ENCODE data around the gene NAPB. TPM values are rescaled to one million over a fixed set of nuclear protein-coding genes. Genes with fewer than 3 reads are reported as not detected.
"Not testable (repeated sequence)": the region's sequence is repeated elsewhere in the genome, so short reads cannot be mapped to it uniquely, and the experiment has no call there.

NAPB gene
- total and polyA plus RNA-seq, 7 donors: 1.8 to 12.3 (median 3.0) TPM

DNA sequence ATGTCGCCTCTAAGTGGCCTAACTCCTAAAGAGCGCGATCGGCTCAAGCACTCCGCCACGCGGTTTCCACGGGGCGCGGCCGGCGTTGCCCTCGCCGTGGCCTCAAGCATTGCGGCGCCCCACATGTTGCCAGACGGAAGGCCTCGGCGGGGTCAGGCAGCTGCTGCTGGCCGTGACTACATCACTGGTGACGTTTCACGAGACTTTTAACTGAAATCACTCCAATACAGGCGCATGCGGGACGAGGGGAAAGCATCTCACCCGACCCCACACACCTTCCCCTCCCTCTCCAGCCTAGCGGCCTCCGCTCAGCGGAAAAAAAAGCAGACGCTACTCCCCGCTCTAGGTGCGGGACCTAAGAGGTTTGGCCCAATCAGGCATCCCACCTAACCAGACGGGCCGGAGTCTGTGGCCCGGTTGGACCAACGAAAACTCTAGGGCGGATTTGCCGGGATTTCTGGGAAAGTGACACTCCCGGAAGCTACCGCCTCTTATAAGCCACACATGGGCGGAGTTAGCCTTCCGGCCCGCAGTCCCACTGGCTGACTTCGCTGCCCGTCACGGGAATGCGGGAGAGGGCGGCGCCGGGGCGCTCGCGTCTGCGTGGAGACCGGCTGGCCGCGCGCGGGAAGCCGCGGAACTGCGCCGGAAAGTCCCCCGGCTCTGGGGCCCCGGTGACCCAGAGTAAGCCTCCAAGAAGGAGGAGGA is 70.9 kb downstream of the NAPB start, which contains the start of gene NXT1:
Gene NXT1, plus strand, starts transcription at position 596 of the 708 bp plus-strand sequence. CDS start 3,251 bp downstream, outside the sequence.
- Histone ChIP-seq H3K36me3 (ENCODE audit: insufficient read depth in 1 of 2, low read depth in 1 of 2) (peaks cover 4 to 14% of the 10 kb centered on the region in 2 donors), H3K27me3 (ENCODE audit: insufficient read depth in 3 of 3, low read length in 2 of 3) (no peaks in the 10 kb centered on the region), H3K4me1 (peaks cover 13% of the 10 kb centered on the region), H3K4me3 (peak within 1 kb of the TSS; percentile 91), H3K9me3 (no peaks in the 10 kb centered on the region), H3K27ac (peak within 1 kb of the TSS; percentile 99)
- DNase-seq: peak; percentile 97
- peak; percentile 93 to 94 (median 93) for ATAC-seq
- intact Hi-C loops (cut with DNase I): loop anchor here (5.0 to 10.0 kb wide), 5 partner anchors 64 to 303 kb away; partner anchors contain the start of genes NAPB (in 1 of the 2) and THBD (in 1 of the 2)
- TF ChIP-seq, protein P1, sequence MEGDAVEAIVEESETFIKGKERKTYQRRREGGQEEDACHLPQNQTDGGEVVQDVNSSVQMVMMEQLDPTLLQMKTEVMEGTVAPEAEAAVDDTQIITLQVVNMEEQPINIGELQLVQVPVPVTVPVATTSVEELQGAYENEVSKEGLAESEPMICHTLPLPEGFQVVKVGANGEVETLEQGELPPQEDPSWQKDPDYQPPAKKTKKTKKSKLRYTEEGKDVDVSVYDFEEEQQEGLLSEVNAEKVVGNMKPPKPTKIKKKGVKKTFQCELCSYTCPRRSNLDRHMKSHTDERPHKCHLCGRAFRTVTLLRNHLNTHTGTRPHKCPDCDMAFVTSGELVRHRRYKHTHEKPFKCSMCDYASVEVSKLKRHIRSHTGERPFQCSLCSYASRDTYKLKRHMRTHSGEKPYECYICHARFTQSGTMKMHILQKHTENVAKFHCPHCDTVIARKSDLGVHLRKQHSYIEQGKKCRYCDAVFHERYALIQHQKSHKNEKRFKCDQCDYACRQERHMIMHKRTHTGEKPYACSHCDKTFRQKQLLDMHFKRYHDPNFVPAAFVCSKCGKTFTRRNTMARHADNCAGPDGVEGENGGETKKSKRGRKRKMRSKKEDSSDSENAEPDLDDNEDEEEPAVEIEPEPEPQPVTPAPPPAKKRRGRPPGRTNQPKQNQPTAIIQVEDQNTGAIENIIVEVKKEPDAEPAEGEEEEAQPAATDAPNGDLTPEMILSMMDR (IDR thresholded peaks at IDR 0.05): no peak
- 1% methylated on average over 63 to 65 of the region's 65 CpGs for WGBS, 3 donors

DNA sequence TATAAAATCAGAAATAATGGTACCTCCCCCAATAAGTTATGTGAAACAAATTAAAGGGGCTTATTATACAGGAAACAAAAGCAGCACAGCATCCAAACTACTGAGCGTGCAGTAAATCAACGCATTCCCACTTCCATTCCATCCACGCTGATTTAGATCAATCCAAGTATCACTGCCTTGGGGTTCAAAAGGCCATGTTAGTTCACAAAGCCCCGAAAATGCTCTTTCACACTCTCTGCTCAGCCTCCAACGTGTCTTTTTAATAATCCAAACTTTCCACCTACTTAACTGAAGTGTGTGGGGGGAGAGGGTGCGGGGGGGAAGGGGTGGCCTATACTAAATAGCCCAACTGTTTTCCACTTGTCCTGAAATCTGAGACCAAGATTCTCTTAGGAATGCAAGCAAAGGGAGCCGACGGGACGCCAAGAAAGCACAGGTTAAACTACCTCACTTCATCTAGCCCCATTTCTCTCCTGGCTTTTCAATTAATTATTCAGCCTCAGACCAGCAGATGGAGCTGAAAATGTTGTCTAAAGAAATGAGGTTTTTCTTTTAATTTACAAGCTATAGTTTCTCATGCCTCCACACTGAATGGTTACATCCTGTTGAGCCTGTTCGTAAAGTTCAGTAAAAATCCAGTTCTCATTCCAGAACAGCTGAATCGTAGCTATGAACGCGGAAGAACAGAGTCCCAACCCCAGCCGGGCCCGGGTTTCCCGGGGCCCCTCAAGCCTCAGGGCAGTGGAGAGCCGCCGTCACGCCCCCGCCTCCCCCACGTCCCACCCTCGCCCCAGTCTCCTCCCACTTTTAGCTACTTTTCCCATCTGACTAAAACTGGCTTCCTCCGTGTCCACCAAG is 71.7 kb downstream of the NAPB start:
- Histone ChIP-seq H3K4me1 (peaks cover 13% of the 10 kb centered on the region), H3K36me3 (ENCODE audit: insufficient read depth in 1 of 2, low read depth in 1 of 2) (peaks cover 0 to 9% of the 10 kb centered on the region in 2 donors), H3K27me3 (ENCODE audit: insufficient read depth in 3 of 3, low read length in 2 of 3) (no peaks in the 10 kb centered on the region), H3K9me3 (no peaks in the 10 kb centered on the region), H3K4me3 (peak overlapping the region; percentile 91), H3K27ac (peak overlapping the region; percentile 99)
- TF ChIP-seq, protein P1 (IDR thresholded peaks at IDR 0.05): peak; percentile 48
- intact Hi-C loops (cut with DNase I): loop anchor here (5.0 to 10.0 kb wide), 7 partner anchors 65 to 1015 kb away; partner anchors contain the start of genes CST9 (in 2 of the 2), THBD (in 2 of the 2) and NAPB (in 1 of the 2)
- WGBS, 3 donors: 4 to 6% (median 5%) methylated on average over 23 of the region's 23 CpGs
- ATAC-seq (peak; percentile 61 to 76 (median 71)), DNase-seq (no peak)

- WGBS, 3 donors: 92 to 94% (median 92%) methylated on average over 6 of the region's 6 CpGs
- not testable (repeated sequence) for ATAC-seq; H3K27me3 ChIP-seq (ENCODE audit: insufficient read depth in 3 of 3, low read length in 2 of 3); H3K9me3 ChIP-seq; DNase-seq; H3K36me3 ChIP-seq (ENCODE audit: insufficient read depth in 1 of 2, low read depth in 1 of 2); H3K4me3 ChIP-seq
- intact Hi-C loops (cut with DNase I): loop anchor here (5.0 to 10.0 kb wide), 3 partner anchors 256 to 1014 kb away; partner anchors contain the start of genes CST9 (in 2 of the 2) and THBD (in 1 of the 2)
- peak overlapping the region; percentile 99 for H3K27ac ChIP-seq
- peaks cover 13% of the 10 kb centered on the region for H3K4me1 ChIP-seq
Measured at GRCh38 chr20:23348510-23348909, 72.8 kb downstream of the NAPB start.

- H3K4me3 ChIP-seq: no peak overlapping the region
- no peak for DNase-seq
- no peak overlapping the region for H3K27ac ChIP-seq
- no peak for ATAC-seq
- no peaks in the 10 kb centered on the region for H3K36me3 ChIP-seq (ENCODE audit: insufficient read depth in 1 of 2, low read depth in 1 of 2)
- H3K9me3 ChIP-seq: no peaks in the 10 kb centered on the region
- whole genome bisulfite sequencing, 3 donors: 95 to 98% (median 96%) methylated on average over 6 of the region's 6 CpGs
- intact Hi-C loops (cut with DNase I): loop anchor here (5.0 to 10.0 kb wide), 3 partner anchors 257 to 1013 kb away; partner anchors contain the start of genes CST9 (in 2 of the 2) and THBD (in 1 of the 2)
- TF ChIP-seq, protein P1 (IDR thresholded peaks at IDR 0.05): no peak
- peaks cover 13% of the 10 kb centered on the region for H3K4me1 ChIP-seq
- no peaks in the 10 kb centered on the region for H3K27me3 ChIP-seq (ENCODE audit: insufficient read depth in 3 of 3, low read length in 2 of 3)
Measured at GRCh38 chr20:23347791-23348190, 73.5 kb downstream of the NAPB start.

All from psoas muscle (tissue), 8 donors.